HG03025 (cell line): ENCODE measurements around the gene DHX29.

ENCODE experiments used
- ATAC-seq: cut with Tn5 transposase; IDR thresholded peaks from one replicate; pipeline ENCODE4 v1.9.1; 2021; ENCODE audit warnings: mild to moderate bottlenecking, moderate library complexity; ENCODE audit not compliant: unreplicated experiment, low FRiP score

DHX29 gene

GRCh38 chr5:55211184-55211874 lies 96.2 kb downstream of the DHX29 start:
- no peak for ATAC-seq
